Caco-2 (cell line): ENCODE results near the gene MBP. TPM values are rescaled to one million over a fixed set of nuclear protein-coding genes. Genes with fewer than 3 reads are reported as not detected.

Experiments used
- BruUV-seq: library from RNA; stranded (reverse); fragments of 400-500 nt; replicated peaks from 2 replicates; lab custom pipeline; 2021; lab: Mats Ljungman, UMichigan
- CTCF ChIA-PET: fragments of 300-600 bp; sonication (Branson Sonifier 250); formaldehyde crosslinking; loops from one replicate; lab custom pipeline; 2022; ENCODE audit warnings: antibody characterized with exemption; lab: Charles Lee
- POLR2A ChIA-PET: fragments of 300-600 bp; sonication (Branson Sonifier 250); formaldehyde crosslinking; loops from one replicate; lab custom pipeline; 2022; ENCODE audit warnings: antibody characterized with exemption; lab: Charles Lee
- DNase-seq, 2 experiments: peaks; one replicate each; pipeline versions ENCODE4 v3.0.0 to v3.0.0-alpha.2; 2020 to 2022
- H3K27me3 ChIP-seq: replicated peaks from 2 replicates; pipeline ENCODE4 v1.6.0; 2011; ENCODE audit warnings: low read length; ENCODE audit not compliant: control insufficient read depth, insufficient read depth
- H3K36me3 ChIP-seq: 2 replicates; pipeline ENCODE4 v1.5.1; 2011; ENCODE audit warnings: low read length; ENCODE audit not compliant: control insufficient read depth, insufficient read depth
- H3K4me1 ChIP-seq: fragments of 250-450 bp; sonication (Bioruptor Pico); 2 replicates; pipeline ENCODE4 v1.5.1; 2020; ENCODE audit warnings: mild to moderate bottlenecking
- H3K4me3 ChIP-seq: 2 replicates; pipeline ENCODE4 v1.5.1; 2011; ENCODE audit warnings: low read depth, mild to moderate bottlenecking, control low read depth, low read length
- H3K9me3 ChIP-seq: fragments of 250-450 bp; sonication (Bioruptor Pico); 2 replicates; pipeline ENCODE4 v1.5.1; 2020; ENCODE audit warnings: mild to moderate bottlenecking, moderate library complexity
- H3K27ac Mint-ChIP-seq: one replicate; pipeline ENCODE4 v1.8.0; 2022; ENCODE audit warnings: mixed read lengths; ENCODE audit not compliant: unreplicated experiment
- H3K27me3 Mint-ChIP-seq: one replicate; pipeline ENCODE4 v1.8.0; 2022; ENCODE audit warnings: mixed read lengths; ENCODE audit not compliant: insufficient read depth, unreplicated experiment
- H3K36me3 Mint-ChIP-seq: one replicate; pipeline ENCODE4 v1.8.0; 2022; ENCODE audit warnings: mild to moderate bottlenecking, mixed read lengths; ENCODE audit not compliant: insufficient read depth, unreplicated experiment
- H3K4me1 Mint-ChIP-seq: one replicate; pipeline ENCODE4 v1.8.0; 2022; ENCODE audit warnings: low read depth, mixed read lengths; ENCODE audit not compliant: unreplicated experiment
- H3K4me3 Mint-ChIP-seq: one replicate; pipeline ENCODE4 v1.8.0; 2022; ENCODE audit warnings: mild to moderate bottlenecking, moderate library complexity, mixed read lengths; ENCODE audit not compliant: unreplicated experiment
- H3K9me3 Mint-ChIP-seq: one replicate; pipeline ENCODE4 v1.8.0; 2022; ENCODE audit warnings: mixed read lengths; ENCODE audit not compliant: unreplicated experiment
- intact Hi-C: fragments of 100-400 bp; cut with micrococcal nuclease; formaldehyde crosslinking; loops from one replicate; pipeline ENCODE4 v1.10.0; 2022; ENCODE audit not compliant: unreplicated experiment
- total RNA-seq: library from RNA; stranded (reverse); gene quantifications from 2 replicates; pipeline ENCODE4 v1.2.3, GENCODE V29; 2022
- TF ChIP-seq, protein P1 (sequence below), 2 experiments: fragments of 200-600 bp in 1 of 2; IDR thresholded peaks; 1 replicate in 1 of 2; 2 replicates in 1 of 2; pipeline versions ENCODE4 v1.5.1 to v1.8.0; 2011 to 2022; ENCODE audit warnings: antibody characterized with exemption in 1 of 2, control low read depth in 1 of 2, inconsistent platforms in 1 of 2, low read depth in 1 of 2, low read length in 1 of 2, mild to moderate bottlenecking in 1 of 2, moderate library complexity in 1 of 2; ENCODE audit not compliant: insufficient read depth in 1 of 2, severe bottlenecking in 1 of 2, unreplicated experiment in 1 of 2

Gene MBP
- total RNA-seq, 1 experiment from 2014 or later, result 11.4 TPM

DNA sequence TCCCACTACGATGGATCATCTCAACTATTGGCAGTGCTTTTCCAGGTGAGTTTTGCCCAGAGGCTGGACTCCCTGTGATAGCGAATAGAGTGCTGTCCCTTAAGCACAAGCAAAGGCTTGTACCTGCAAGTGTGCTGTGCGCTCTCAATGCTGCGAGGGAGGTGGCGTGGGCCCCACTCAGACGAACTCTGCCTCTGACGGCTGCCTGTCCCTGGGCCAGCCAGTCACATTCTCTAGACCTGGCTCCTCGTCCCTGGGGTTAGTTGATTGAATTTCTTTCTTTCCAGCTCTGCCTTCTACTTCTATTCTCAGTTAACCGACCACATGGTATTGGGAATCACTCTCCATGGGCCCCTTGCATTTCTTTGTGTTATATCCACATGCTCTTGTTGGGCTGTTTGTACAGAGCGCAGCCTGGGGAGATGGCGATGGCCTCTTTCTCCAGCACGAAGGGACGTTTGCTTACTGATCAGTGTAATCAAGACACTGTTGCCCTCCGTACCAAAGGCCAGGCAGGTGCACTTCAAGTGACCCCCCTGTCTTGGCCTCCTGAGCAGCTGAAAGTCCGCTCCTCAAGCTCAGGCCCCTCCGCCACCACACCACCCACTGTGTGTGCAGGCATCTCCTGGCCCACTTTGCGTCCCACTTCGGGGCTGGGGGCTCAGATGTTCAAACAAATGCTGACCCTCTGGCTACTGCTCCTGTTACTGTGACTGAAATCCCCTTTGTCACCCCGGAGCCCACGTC lies 158.9 kb downstream of the MBP start:
- Histone ChIP-seq H3K9me3 (no peaks in the 10 kb centered on the region), H3K27me3 (no peaks in the 10 kb centered on the region), H3K4me1 (no peaks in the 10 kb centered on the region), H3K4me3 (no peak overlapping the region), H3K36me3 (no peaks in the 10 kb centered on the region)
- TF ChIP-seq, protein P1, sequence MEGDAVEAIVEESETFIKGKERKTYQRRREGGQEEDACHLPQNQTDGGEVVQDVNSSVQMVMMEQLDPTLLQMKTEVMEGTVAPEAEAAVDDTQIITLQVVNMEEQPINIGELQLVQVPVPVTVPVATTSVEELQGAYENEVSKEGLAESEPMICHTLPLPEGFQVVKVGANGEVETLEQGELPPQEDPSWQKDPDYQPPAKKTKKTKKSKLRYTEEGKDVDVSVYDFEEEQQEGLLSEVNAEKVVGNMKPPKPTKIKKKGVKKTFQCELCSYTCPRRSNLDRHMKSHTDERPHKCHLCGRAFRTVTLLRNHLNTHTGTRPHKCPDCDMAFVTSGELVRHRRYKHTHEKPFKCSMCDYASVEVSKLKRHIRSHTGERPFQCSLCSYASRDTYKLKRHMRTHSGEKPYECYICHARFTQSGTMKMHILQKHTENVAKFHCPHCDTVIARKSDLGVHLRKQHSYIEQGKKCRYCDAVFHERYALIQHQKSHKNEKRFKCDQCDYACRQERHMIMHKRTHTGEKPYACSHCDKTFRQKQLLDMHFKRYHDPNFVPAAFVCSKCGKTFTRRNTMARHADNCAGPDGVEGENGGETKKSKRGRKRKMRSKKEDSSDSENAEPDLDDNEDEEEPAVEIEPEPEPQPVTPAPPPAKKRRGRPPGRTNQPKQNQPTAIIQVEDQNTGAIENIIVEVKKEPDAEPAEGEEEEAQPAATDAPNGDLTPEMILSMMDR (IDR thresholded peaks at IDR 0.05; ENCODE audit: insufficient read depth in 1 of 2, low read depth in 1 of 2, low read length in 1 of 2, severe bottlenecking in 1 of 2, unreplicated experiment in 1 of 2), result no peak
- no peak for DNase-seq
- ChIA-PET POLR2A (no interaction called here), CTCF (no interaction called here)
- no peak overlapping the region for H3K4me3 Mint-ChIP-seq
- H3K36me3 Mint-ChIP-seq, result peaks cover 2% of the 10 kb centered on the region
- H3K27ac Mint-ChIP-seq, result no peak overlapping the region
- no TSS peak for BruUV-seq
- no peaks in the 10 kb centered on the region for H3K9me3 Mint-ChIP-seq
- no peaks in the 10 kb centered on the region for H3K4me1 Mint-ChIP-seq
- intact Hi-C loops, result no loop called here
- no peaks in the 10 kb centered on the region for H3K27me3 Mint-ChIP-seq

DNA sequence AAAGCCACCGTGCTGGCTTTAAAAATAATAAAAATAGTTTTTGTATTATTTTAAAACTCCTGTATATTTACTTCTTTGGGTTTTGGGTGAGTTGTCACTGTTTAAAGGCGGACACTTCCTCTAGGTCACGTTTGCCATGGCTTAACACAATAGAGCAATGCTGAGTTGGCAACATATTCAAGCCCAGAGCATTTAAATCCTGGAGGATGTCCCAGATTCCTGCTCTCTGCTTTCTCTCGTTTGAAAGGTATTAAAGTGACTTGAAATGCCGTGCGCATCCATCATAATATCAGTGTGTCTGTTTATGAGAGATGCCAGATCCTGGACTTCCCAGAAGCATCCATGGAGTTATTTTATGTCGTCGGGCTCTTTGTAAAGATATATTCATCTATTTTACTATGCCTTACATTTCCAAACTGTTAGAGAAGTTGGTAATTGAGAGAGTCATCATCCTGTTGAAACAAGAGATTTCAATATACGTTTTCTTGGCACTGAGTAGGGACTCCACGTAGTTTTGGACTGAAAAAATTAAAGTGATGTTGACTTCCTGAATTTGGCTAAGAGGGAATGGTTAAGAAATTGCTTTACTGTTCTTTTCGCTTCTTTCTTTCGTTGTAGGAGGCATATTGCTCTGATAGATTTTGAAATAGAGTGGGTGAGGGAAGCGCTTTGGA lies 159.6 kb downstream of the MBP start:
- POLR2A ChIA-PET, result no interaction called here
- no peaks in the 10 kb centered on the region for H3K4me1 Mint-ChIP-seq
- no peaks in the 10 kb centered on the region for H3K4me1 ChIP-seq

GRCh38 chr18:76972241-76972640 lies 160.3 kb downstream of the MBP start:
- CTCF ChIA-PET, result no interaction called here
- no peaks in the 10 kb centered on the region for H3K36me3 Mint-ChIP-seq
- no peaks in the 10 kb centered on the region for H3K4me1 ChIP-seq
- no peaks in the 10 kb centered on the region for H3K9me3 ChIP-seq
- H3K4me3 ChIP-seq, result no peak overlapping the region
- H3K27ac Mint-ChIP-seq, result no peak overlapping the region
- POLR2A ChIA-PET, result no interaction called here
- no TSS peak for BruUV-seq
- H3K4me3 Mint-ChIP-seq, result no peak overlapping the region
- H3K9me3 Mint-ChIP-seq, result no peaks in the 10 kb centered on the region
- H3K27me3 Mint-ChIP-seq, result no peaks in the 10 kb centered on the region
- no peaks in the 10 kb centered on the region for H3K4me1 Mint-ChIP-seq
- intact Hi-C loops, result no loop called here
- no peaks in the 10 kb centered on the region for H3K36me3 ChIP-seq
- TF ChIP-seq, protein P1 (IDR thresholded peaks at IDR 0.05; ENCODE audit: insufficient read depth in 1 of 2, low read depth in 1 of 2, low read length in 1 of 2, severe bottlenecking in 1 of 2, unreplicated experiment in 1 of 2), result no peak
- H3K27me3 ChIP-seq, result no peaks in the 10 kb centered on the region
- no peak for DNase-seq

More for the DNA sequence above, 159.6 kb downstream of the MBP start:
- TF ChIP-seq, protein P1 (IDR thresholded peaks at IDR 0.05; ENCODE audit: insufficient read depth in 1 of 2, low read depth in 1 of 2, low read length in 1 of 2, severe bottlenecking in 1 of 2, unreplicated experiment in 1 of 2), result no peak
- H3K27ac Mint-ChIP-seq, result no peak overlapping the region
- DNase-seq, result no peak
- no peak overlapping the region for H3K4me3 Mint-ChIP-seq
- CTCF ChIA-PET, result no interaction called here
- Histone ChIP-seq H3K36me3 (no peaks in the 10 kb centered on the region), H3K9me3 (no peaks in the 10 kb centered on the region), H3K27me3 (no peaks in the 10 kb centered on the region), H3K4me3 (no peak overlapping the region)
- BruUV-seq, result no TSS peak
- no peaks in the 10 kb centered on the region for H3K36me3 Mint-ChIP-seq
- no peaks in the 10 kb centered on the region for H3K27me3 Mint-ChIP-seq
- intact Hi-C loops, result no loop called here
- H3K9me3 Mint-ChIP-seq, result no peaks in the 10 kb centered on the region
